ENCODE results near the gene LSAMP. TPM values are rescaled to one million over a fixed set of nuclear protein-coding genes. Genes with fewer than 3 reads are reported as not detected.

LSAMP gene
- total RNA-seq, 1 experiment from 2014 or later, result 0.90 TPM

- H3K18ac ChIP-seq (ENCODE audit: insufficient read length, low read depth, low read length), result no peak overlapping the region
- TF ChIP-seq CTCF (conservative IDR thresholded peaks at IDR 0.05), result no peak
- Mint-ChIP-seq H3K27me3 (ENCODE audit: low read depth) (no peaks in the 10 kb centered on the region), H3K27ac (no peak overlapping the region), H3K36me3 (ENCODE audit: insufficient read depth in 1 of 3, low read depth in 3 of 3) (no peaks in the 10 kb centered on the region), H3K4me3 (no peak overlapping the region), H3K4me1 (peaks cover 6 to 12% of the 10 kb centered on the region in 2 experiments; a peak in 3 of 4 replicates), H3K9me3 (no peaks in the 10 kb centered on the region)
- H4K91ac ChIP-seq (ENCODE audit: insufficient read length, low read depth, low read length), result no peak overlapping the region
- no peak for DNase-seq
- no peaks in the 10 kb centered on the region for H3K79me1 ChIP-seq (ENCODE audit: insufficient read depth, low read depth, low read length, poor library complexity, severe bottlenecking)
- no peak overlapping the region for H4K5ac ChIP-seq (ENCODE audit: insufficient read length, low read depth, low read length)
- H3K27ac ChIP-seq (ENCODE audit: insufficient read length, low read depth, low read length), result no peak overlapping the region
- no peak overlapping the region for H2BK15ac ChIP-seq (ENCODE audit: low read depth, low read length)
- no peak overlapping the region for H3K56ac ChIP-seq (ENCODE audit: insufficient read length, low read depth, low read length)
- no peak overlapping the region for H4K8ac ChIP-seq (replicated peaks; ENCODE audit: insufficient read length, low read depth, low read length)
- no peak overlapping the region for H3K14ac ChIP-seq (ENCODE audit: insufficient read depth, low read length)
- H4K20me1 ChIP-seq (ENCODE audit: control insufficient read depth, insufficient read depth, insufficient read length), result no peaks in the 10 kb centered on the region
- H3T11ph ChIP-seq (ENCODE audit: low read length), result no peak overlapping the region
- H3K4me2 ChIP-seq (ENCODE audit: insufficient read depth, insufficient read length, low read length), result no peak overlapping the region
- no peaks in the 10 kb centered on the region for H3K79me2 ChIP-seq (ENCODE audit: insufficient read depth, low read length)
- no peaks in the 10 kb centered on the region for H3K9me3 ChIP-seq (ENCODE audit: control insufficient read depth, low read depth, low read length)
- no peak overlapping the region for H2AK5ac ChIP-seq (ENCODE audit: insufficient read length, low read length)
- H3K4ac ChIP-seq (ENCODE audit: low read depth, low read length), result no peak overlapping the region
- H2BK5ac ChIP-seq (ENCODE audit: insufficient read length, low read length), result no peak overlapping the region
- H2BK120ac ChIP-seq (ENCODE audit: low read depth, low read length, poor library complexity, severe bottlenecking), result no peak overlapping the region
- H3K27me3 ChIP-seq (ENCODE audit: insufficient read depth, low read length), result no peaks in the 10 kb centered on the region
- no peak overlapping the region for H3K23ac ChIP-seq (ENCODE audit: insufficient read length, low read depth, low read length)
- no peak overlapping the region for H2AFZ ChIP-seq (ENCODE audit: low read length)
- no peaks in the 10 kb centered on the region for H3K4me1 ChIP-seq (ENCODE audit: insufficient read depth, low read length)
- H3K9ac ChIP-seq (ENCODE audit: extremely low read depth, insufficient read length, low read length), result no peak overlapping the region
- H2BK20ac ChIP-seq (ENCODE audit: low read depth, low read length, poor library complexity, severe bottlenecking), result no peak overlapping the region
- H3K23me2 ChIP-seq (ENCODE audit: insufficient read length, low read depth, low read length, poor library complexity, severe bottlenecking), result no peaks in the 10 kb centered on the region
- H2BK12ac ChIP-seq (ENCODE audit: insufficient read length, low read depth, low read length), result no peak overlapping the region
These were observed 392.3 kb downstream of the LSAMP start for GRCh38 chr3:116053017-116053416.
